ENCODE results near the gene KPNA1. TPM values are rescaled to one million over a fixed set of nuclear protein-coding genes. Genes with fewer than 3 reads are reported as not detected.

KPNA1 gene
- total RNA-seq, 1 experiment from 2014 or later: 34.8 TPM

DNA sequence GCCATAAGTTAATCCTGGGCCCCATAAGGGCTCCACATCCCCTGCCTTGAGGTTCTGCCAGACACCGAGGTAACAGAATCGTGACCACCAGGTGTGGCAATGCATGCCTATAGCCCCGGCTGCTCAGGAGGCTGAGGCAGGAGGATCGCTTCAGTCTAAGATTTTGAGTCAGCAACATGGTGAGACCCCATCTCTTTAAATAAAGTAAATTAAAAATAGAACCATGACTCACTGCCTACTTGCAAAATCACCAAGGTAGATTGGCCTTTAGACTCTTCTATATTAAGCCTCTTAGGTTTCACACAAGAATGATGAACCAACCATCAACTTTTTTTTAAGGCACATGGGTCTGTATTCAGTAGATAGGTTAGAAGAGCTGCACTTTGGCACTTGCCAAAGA lies 108.5 kb downstream of the KPNA1 start:
- DNase-seq (ENCODE audit: low read depth, low spot score): no peak
- in situ Hi-C loops (cut with HindIII; ENCODE audit: low pct_unique_long_range_greater_than_20kb, low sequenced_read_pairs): no loop called here

DNA sequence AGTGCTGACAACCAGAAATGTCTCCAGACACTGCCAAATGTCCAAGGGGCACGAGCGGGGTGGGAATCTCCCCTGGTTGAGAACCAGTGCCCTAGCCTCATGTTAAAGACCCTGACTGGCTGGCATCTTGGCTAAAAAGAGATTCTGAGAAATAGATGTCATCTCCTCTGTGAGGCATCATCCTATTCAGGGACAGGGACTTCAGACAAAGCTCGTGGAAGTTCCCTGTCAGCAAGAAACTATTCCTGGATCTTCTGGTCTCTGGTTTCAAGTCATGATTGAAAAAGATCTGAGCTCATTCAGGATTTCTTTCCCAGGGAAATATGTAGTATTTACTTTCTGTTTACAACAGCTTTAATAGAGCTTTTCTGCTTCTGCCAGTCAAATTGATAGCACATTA lies 109.7 kb downstream of the KPNA1 start:
- in situ Hi-C loops (cut with HindIII; ENCODE audit: low pct_unique_long_range_greater_than_20kb, low sequenced_read_pairs): no loop called here
- DNase-seq (ENCODE audit: low read depth, low spot score): no peak

DNA sequence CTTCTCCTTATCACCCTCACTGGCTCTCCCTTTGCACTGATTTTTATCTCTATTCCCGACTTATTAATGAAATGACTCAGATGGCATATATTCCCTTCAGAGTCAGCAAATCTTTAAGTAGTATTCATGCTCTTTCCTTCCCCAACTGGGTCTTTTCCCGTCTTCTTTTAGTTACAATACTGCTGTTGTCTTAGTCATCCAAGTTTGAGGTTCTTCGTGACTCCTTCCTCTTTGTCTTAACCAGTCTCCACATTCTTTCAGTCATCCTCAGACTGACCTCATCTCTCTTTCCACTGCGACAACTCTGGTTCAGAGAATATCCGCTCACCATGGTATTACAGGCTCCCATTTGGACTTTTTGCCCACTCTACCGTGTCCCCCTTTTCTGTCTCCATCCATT lies 111.2 kb downstream of the KPNA1 start:
- peak; percentile 40 for DNase-seq (ENCODE audit: low read depth, low spot score)
- in situ Hi-C loops (cut with HindIII; ENCODE audit: low pct_unique_long_range_greater_than_20kb, low sequenced_read_pairs): no loop called here

GRCh38 chr3:122398920-122399319 lies 115.8 kb downstream of the KPNA1 start:
- no peak for DNase-seq (ENCODE audit: low read depth, low spot score)
- in situ Hi-C loops (cut with HindIII; ENCODE audit: low pct_unique_long_range_greater_than_20kb, low sequenced_read_pairs): no loop called here

GRCh38 chr3:122397201-122397600 lies 117.5 kb downstream of the KPNA1 start:
- in situ Hi-C loops (cut with HindIII; ENCODE audit: low pct_unique_long_range_greater_than_20kb, low sequenced_read_pairs): no loop called here
- no peak for DNase-seq (ENCODE audit: low read depth, low spot score)

DNA sequence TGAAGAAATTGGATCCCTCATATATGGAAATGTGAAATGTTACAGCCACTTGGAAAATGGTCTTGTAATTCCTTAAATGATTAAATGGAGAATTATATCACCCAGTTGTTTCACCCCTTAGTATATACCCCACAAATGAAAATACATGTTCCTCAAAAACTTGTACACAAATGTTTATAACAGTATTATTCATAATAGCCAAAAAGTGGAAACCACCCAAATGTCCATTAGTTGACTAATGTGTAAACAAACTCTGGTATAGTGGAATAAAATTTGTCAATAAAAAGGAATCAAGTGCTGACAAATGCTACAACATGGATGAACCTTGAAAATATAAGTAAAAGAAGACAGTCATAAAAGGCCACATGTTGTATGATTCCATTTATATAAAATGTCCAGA lies 118.2 kb downstream of the KPNA1 start:
- in situ Hi-C loops (cut with HindIII; ENCODE audit: low pct_unique_long_range_greater_than_20kb, low sequenced_read_pairs): no loop called here
- no peak for DNase-seq (ENCODE audit: low read depth, low spot score)

DNA sequence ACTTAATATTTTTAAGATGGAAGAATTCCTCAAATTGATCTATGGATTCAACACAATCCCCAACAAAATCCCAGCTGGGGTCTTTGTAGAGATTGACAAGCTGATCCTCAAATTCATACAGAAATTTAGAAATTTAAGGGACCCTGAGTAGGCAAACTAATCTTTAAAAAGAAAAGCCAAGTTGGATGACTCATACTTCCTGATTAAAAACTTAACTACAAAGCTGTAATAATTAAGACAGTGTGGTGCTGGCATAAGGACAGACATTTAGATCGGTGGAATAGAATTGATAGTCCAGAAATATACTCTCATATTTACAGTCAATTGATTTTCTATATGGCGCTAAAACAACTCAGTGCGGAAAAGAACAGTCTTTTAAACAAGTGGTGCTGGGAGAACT lies 119.2 kb downstream of the KPNA1 start:
- in situ Hi-C loops (cut with HindIII; ENCODE audit: low pct_unique_long_range_greater_than_20kb, low sequenced_read_pairs): no loop called here
- DNase-seq (ENCODE audit: low read depth, low spot score): no peak

- no peak for DNase-seq (ENCODE audit: low read depth, low spot score)
- in situ Hi-C loops (cut with HindIII; ENCODE audit: low pct_unique_long_range_greater_than_20kb, low sequenced_read_pairs): no loop called here
Measured at GRCh38 chr3:122394173-122394572, 120.6 kb downstream of the KPNA1 start.

GRCh38 chr3:122392868-122393844 lies 121.6 kb downstream of the KPNA1 start:
- peak; percentile 68 for DNase-seq (ENCODE audit: low read depth, low spot score)
- in situ Hi-C loops (cut with HindIII; ENCODE audit: low pct_unique_long_range_greater_than_20kb, low sequenced_read_pairs): no loop called here

- no peak for DNase-seq (ENCODE audit: low read depth, low spot score)
- in situ Hi-C loops (cut with HindIII; ENCODE audit: low pct_unique_long_range_greater_than_20kb, low sequenced_read_pairs): no loop called here
Measured at GRCh38 chr3:122391681-122392446, 122.9 kb downstream of the KPNA1 start.

- DNase-seq (ENCODE audit: low read depth, low spot score): no peak
Measured at GRCh38 chr3:122390665-122391064, 124.1 kb downstream of the KPNA1 start.

GRCh38 chr3:122389892-122390291 lies 124.8 kb downstream of the KPNA1 start:
- in situ Hi-C loops (cut with HindIII; ENCODE audit: low pct_unique_long_range_greater_than_20kb, low sequenced_read_pairs): no loop called here
- DNase-seq (ENCODE audit: low read depth, low spot score): no peak

More at GRCh38 chr3:122390665-122391064, 124.1 kb downstream of the KPNA1 start:
- in situ Hi-C loops (cut with HindIII; ENCODE audit: low pct_unique_long_range_greater_than_20kb, low sequenced_read_pairs): no loop called here

DNA sequence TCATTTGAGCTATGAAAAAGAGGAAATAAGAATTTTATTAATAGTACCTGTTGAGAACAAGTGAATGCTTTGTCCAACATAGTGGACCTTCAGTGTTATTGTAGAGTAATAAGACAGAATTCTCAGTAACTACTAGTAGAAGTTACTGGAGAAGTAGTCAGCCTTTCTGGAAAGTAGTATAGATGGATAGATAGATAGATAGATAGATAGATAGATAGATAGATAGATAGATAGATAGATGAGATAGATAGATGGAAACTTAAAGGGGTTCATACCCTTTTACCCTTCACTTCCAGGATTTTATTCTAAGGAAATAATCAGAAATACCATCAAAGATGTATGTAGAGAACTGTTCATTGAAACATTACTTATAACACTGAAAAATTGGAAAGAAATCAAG lies 125.5 kb downstream of the KPNA1 start:
- no peak for DNase-seq (ENCODE audit: low read depth, low spot score)
- in situ Hi-C loops (cut with HindIII; ENCODE audit: low pct_unique_long_range_greater_than_20kb, low sequenced_read_pairs): no loop called here

DNA sequence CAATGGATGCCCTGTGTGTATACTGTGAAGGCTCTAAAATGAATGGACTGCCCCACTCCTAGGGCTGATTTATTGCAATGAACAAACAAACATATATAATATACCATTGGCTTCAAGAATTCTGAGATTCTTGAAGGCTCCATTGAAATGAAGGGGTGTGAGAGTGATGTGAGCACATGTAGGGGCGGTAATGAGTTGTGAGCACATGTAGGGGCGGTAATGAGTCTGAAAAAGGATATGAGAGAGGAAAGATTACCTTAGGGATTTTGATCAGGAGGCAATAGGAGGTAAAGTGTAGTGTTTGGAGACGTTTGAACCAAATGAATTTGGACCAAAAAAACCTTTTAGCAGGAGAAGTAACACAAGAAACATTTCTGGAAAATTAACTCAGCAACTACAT lies 127.0 kb downstream of the KPNA1 start:
- DNase-seq (ENCODE audit: low read depth, low spot score): no peak
- in situ Hi-C loops (cut with HindIII; ENCODE audit: low pct_unique_long_range_greater_than_20kb, low sequenced_read_pairs): no loop called here

- in situ Hi-C loops (cut with HindIII; ENCODE audit: low pct_unique_long_range_greater_than_20kb, low sequenced_read_pairs): no loop called here
- peak; percentile 90 for DNase-seq (ENCODE audit: low read depth, low spot score)
Measured at GRCh38 chr3:122383771-122384697, 130.7 kb downstream of the KPNA1 start, which contains the start of gene FAM162A. TSS of gene FAM162A (plus strand) at chr3:122384182. CDS start at chr3:122384266, 84 bp downstream.

DNA sequence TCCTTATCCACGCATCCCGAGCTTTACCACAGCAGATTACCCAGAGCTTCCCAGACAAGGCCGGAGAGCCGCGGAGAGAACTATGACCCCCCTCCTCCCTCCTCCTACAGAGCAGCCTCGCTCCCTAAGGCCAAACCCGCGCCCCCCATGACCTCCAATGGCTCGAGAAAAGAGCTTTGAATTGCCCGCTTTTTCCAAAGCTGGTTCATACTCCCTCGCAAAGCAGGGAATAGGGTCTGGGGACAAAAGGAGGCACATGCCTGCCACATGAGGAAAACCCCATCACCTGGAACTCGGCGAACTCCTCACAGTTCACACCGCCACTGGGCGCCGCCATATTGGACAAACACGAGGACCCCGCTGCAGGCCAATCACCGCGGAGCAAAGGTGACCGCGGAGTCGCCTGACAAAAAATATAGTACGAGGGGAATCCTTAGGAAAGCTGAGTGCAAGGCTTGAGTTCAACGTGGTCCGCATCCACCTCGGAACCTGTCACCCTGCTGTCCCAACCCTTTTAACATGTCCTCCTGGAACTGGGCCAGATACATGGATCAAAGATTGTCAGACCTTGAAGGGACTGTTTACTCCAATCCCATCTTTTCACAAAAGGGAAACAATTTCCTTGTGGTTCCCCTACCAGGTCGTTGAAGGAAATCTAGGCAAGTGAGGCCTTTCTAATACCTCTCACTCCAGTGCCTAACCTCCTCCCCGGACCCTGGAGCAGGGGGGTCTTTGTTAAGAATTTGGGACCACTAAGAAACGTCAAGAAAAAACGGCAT lies 131.7 kb downstream of the KPNA1 start, which contains the start of gene MIX23:
Gene MIX23 (minus strand): TSS at position 344 of the 779 bp plus-strand sequence. CDS start 7 bp downstream, at position 337.
- in situ Hi-C loops (cut with HindIII; ENCODE audit: low pct_unique_long_range_greater_than_20kb, low sequenced_read_pairs): no loop called here
- DNase-seq (ENCODE audit: low read depth, low spot score): peak; percentile 88

GRCh38 chr3:122377975-122378374 lies 136.8 kb downstream of the KPNA1 start:
- in situ Hi-C loops (cut with HindIII; ENCODE audit: low pct_unique_long_range_greater_than_20kb, low sequenced_read_pairs): no loop called here

More at GRCh38 chr3:122377975-122378374, 136.8 kb downstream of the KPNA1 start:
- DNase-seq (ENCODE audit: low read depth, low spot score): no peak
